Sigmoid colon (tissue), 4 donors: Measurements from ENCODE around the gene PPP1R37.

Experiments used
- EP300 ChIP-seq, 4 donors: sonication (generic); formaldehyde crosslinking; IDR thresholded peaks; one replicate each; pipeline ENCODE4 v1.6.1; 2017; ENCODE audit warnings: antibody characterized with exemption in 4 of 4
- POLR2A ChIP-seq, 2 donors: fragments of 450-650 bp; IDR thresholded peaks; one replicate each; pipeline ENCODE4 v1.6.1; 2016; ENCODE audit warnings: antibody characterized with exemption in 2 of 2, mild to moderate bottlenecking in 2 of 2, moderate library complexity in 2 of 2
- POLR2AphosphoS5 ChIP-seq, 4 donors: sonication (generic); formaldehyde crosslinking; IDR thresholded peaks; one replicate each; pipeline ENCODE4 v1.6.1; 2017; ENCODE audit warnings: antibody characterized with exemption in 4 of 4
- TF ChIP-seq, protein P1 (sequence below), 4 experiments: fragments of 450-650 bp in 3 of 4; fragments of 200-600 bp in 1 of 4; IDR thresholded peaks; one replicate each; pipeline ENCODE4 v1.5.1; 2016 to 2019; ENCODE audit warnings: antibody characterized with exemption in 4 of 4, mild to moderate bottlenecking in 3 of 4, moderate library complexity in 2 of 4

DNA sequence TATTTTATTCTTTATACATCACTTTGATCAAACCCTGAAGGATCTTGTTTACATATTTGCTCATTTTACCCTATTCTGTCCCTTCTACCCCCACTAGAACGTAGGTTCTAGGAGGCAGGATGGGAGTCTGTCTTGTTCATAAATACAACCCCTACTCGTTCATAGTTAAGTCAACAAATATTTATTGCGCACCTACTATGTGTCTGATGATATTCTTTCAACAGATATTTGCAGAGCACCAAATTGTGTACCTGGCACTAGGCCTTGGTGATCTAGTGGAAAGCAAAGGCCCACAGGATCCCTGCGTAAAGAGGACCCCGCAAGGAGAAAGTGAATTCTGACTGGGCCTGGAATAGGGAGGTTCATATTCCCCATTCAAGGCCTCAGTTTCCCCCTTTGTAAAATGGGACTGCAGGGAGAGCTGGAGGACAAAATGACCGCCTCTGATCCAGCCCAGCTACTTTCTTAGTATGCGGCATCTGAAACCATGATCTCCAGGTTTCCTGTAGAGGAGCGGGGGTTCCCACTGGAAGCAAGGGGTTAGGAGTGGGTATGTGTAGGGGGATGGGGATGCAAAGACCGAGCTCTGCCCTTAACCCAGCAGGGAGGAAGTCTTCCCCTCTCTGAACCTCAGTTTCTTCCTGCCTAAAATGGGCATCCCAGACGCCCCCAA is 14.5 kb upstream of the PPP1R37 start:
- TF ChIP-seq, protein P1, sequence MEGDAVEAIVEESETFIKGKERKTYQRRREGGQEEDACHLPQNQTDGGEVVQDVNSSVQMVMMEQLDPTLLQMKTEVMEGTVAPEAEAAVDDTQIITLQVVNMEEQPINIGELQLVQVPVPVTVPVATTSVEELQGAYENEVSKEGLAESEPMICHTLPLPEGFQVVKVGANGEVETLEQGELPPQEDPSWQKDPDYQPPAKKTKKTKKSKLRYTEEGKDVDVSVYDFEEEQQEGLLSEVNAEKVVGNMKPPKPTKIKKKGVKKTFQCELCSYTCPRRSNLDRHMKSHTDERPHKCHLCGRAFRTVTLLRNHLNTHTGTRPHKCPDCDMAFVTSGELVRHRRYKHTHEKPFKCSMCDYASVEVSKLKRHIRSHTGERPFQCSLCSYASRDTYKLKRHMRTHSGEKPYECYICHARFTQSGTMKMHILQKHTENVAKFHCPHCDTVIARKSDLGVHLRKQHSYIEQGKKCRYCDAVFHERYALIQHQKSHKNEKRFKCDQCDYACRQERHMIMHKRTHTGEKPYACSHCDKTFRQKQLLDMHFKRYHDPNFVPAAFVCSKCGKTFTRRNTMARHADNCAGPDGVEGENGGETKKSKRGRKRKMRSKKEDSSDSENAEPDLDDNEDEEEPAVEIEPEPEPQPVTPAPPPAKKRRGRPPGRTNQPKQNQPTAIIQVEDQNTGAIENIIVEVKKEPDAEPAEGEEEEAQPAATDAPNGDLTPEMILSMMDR (IDR thresholded peaks at IDR 0.05) = no peak
- no peak for TF ChIP-seq POLR2A (IDR thresholded peaks at IDR 0.05)
- no peak for TF ChIP-seq EP300 (IDR thresholded peaks at IDR 0.05)
- no peak for TF ChIP-seq POLR2AphosphoS5 (IDR thresholded peaks at IDR 0.05)
